ENCODE data around the gene PGF. TPM values are rescaled to one million over a fixed set of nuclear protein-coding genes. Genes with fewer than 3 reads are reported as not detected.

The PGF gene
- total RNA-seq, 1 donor from 2014 or later: 56.6 TPM

DNA sequence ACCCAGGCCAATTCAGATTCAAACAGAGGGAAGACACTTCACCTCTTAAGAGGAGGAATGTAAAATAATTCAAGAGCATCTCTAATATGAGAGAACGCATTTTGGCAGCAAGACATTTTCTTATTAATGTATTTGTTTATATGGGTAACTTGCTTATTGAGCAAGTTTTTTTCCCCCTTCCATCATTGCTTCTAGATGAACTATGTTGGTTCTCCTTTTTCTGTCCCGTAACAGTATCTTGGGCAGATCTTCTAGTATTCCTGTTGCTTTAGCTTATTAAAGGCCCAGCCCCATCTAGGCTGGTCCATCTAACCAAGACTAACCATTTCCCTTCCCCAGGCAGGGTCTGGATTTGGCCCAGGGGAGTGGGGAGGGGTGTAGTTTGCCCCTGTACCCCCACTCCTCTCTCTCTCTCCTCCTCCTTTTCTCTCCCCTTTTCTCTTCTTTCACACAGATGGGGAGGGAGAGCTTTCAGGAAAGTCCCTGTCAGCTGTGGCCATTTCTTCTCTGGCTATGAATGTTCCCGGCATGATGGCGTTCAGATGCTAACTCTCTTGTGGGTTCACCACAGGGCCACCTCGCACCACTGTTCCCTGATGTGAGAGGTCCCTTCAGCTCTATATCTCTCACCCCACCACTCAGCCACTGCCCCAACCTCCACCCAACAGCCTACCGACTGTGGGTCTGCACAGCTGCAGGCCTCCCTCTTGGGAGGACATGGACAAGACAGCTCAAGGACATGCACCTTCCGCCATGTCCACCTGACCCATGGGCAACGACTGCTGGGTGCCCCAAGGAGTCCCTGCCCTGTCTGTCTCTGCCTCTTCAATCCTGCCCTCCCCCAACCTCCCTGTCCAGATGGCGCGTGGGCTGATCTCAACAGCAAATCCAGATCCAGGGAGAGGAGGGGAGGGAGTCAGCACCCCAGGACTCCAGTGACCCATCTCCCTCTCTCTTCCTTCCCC lies 16.6 kb downstream of the PGF start:
- Histone ChIP-seq H3K27me3 (ENCODE audit: control insufficient read depth, insufficient read depth, low read length) (no peaks in the 10 kb centered on the region), H3K36me3 (ENCODE audit: control insufficient read depth, insufficient read depth, low read length) (peaks cover 7% of the 10 kb centered on the region), H3K4me3 (ENCODE audit: low read depth, low read length) (no peak overlapping the region)
- FAIRE-seq (peak; percentile 13), DNase-seq (ENCODE audit: low read depth) (no peak)
- TF ChIP-seq, protein P1, sequence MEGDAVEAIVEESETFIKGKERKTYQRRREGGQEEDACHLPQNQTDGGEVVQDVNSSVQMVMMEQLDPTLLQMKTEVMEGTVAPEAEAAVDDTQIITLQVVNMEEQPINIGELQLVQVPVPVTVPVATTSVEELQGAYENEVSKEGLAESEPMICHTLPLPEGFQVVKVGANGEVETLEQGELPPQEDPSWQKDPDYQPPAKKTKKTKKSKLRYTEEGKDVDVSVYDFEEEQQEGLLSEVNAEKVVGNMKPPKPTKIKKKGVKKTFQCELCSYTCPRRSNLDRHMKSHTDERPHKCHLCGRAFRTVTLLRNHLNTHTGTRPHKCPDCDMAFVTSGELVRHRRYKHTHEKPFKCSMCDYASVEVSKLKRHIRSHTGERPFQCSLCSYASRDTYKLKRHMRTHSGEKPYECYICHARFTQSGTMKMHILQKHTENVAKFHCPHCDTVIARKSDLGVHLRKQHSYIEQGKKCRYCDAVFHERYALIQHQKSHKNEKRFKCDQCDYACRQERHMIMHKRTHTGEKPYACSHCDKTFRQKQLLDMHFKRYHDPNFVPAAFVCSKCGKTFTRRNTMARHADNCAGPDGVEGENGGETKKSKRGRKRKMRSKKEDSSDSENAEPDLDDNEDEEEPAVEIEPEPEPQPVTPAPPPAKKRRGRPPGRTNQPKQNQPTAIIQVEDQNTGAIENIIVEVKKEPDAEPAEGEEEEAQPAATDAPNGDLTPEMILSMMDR (IDR thresholded peaks at IDR 0.05; ENCODE audit: insufficient read depth, low read length, severe bottlenecking): no peak

GRCh38 chr14:74937171-74937570 lies 18.2 kb downstream of the PGF start:
- Histone ChIP-seq H3K4me3 (ENCODE audit: low read depth, low read length) (no peak overlapping the region), H3K27me3 (ENCODE audit: control insufficient read depth, insufficient read depth, low read length) (no peaks in the 10 kb centered on the region), H3K36me3 (ENCODE audit: control insufficient read depth, insufficient read depth, low read length) (peaks cover 3% of the 10 kb centered on the region)
- TF ChIP-seq, protein P1 (IDR thresholded peaks at IDR 0.05; ENCODE audit: insufficient read depth, low read length, severe bottlenecking): no peak
- no peak for DNase-seq (ENCODE audit: low read depth)
- FAIRE-seq: no peak

DNA sequence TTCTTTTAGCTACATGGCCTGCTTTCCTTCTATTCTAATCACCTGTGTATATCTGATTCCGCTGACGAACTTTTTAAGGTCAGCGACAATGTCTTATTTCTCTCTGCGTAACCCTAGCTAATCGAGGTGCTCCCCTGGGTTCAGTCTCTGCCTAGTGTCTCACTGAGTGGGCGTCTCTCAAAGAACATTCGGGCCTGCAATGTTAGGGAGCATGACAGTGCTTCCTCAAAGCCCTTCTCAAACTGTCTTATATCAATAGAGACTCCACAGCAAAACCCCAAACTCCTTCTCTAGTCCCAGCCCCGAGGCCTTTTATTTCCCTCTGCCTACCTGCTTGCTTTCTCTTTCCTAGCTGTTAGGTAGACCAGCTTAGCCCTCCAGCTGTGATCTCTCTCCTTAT lies 18.7 kb downstream of the PGF start:
- no peaks in the 10 kb centered on the region for H3K27me3 ChIP-seq (ENCODE audit: control insufficient read depth, insufficient read depth, low read length)
- H3K4me3 ChIP-seq (ENCODE audit: low read depth, low read length): no peak overlapping the region
- FAIRE-seq: peak; percentile 36
- peaks cover 2% of the 10 kb centered on the region for H3K36me3 ChIP-seq (ENCODE audit: control insufficient read depth, insufficient read depth, low read length)
- TF ChIP-seq, protein P1 (IDR thresholded peaks at IDR 0.05; ENCODE audit: insufficient read depth, low read length, severe bottlenecking): no peak
- DNase-seq (ENCODE audit: low read depth): no peak

DNA sequence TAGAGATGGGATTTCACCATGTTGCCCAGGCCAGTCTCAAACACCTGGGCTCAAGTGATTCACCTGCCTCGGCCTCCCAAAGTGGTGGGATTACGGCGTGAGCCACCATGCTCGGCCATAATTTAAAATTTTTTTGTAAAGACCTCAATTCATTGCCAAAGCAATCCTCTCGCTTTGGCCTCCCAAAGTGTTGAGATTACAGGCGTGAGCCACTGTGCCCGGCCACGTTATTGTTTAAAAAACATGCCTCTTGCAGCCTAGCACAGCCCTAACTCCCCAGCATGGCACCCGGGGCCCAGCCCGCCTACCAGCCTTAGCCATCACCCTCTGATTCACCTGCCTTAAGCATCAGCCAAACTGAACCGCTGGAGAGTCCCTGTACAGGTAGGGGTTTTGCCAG lies 19.2 kb downstream of the PGF start:
- TF ChIP-seq, protein P1 (IDR thresholded peaks at IDR 0.05; ENCODE audit: insufficient read depth, low read length, severe bottlenecking): no peak
- DNase-seq (ENCODE audit: low read depth) (no peak), FAIRE-seq (no peak)
- no peak overlapping the region for H3K4me3 ChIP-seq (ENCODE audit: low read depth, low read length)
- H3K36me3 ChIP-seq (ENCODE audit: control insufficient read depth, insufficient read depth, low read length): no peaks in the 10 kb centered on the region
- no peaks in the 10 kb centered on the region for H3K27me3 ChIP-seq (ENCODE audit: control insufficient read depth, insufficient read depth, low read length)

DNA sequence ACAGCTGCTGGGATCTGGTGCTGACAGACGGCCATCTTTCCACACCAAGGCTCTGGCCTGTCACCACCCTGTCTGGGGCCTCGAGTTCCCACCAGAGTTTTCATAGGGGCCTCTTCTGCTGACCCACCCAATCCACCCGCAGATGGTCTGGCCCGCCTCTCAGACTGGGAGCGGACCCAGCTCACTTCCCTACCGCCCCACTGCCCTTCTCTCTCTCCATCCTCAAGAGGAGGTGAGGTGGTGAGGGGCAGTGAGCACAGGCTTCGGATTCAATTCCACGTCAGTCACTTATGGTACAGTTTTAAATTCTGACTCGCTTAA lies 20.1 kb downstream of the PGF start:
- TF ChIP-seq, protein P1 (IDR thresholded peaks at IDR 0.05; ENCODE audit: insufficient read depth, low read length, severe bottlenecking): no peak
- no peak for FAIRE-seq
- Histone ChIP-seq H3K36me3 (ENCODE audit: control insufficient read depth, insufficient read depth, low read length) (no peaks in the 10 kb centered on the region), H3K27me3 (ENCODE audit: control insufficient read depth, insufficient read depth, low read length) (no peaks in the 10 kb centered on the region), H3K4me3 (ENCODE audit: low read depth, low read length) (no peak overlapping the region)
- DNase-seq (ENCODE audit: low read depth): no peak
